Renal cortex interstitium (tissue), 11 donors: Measurements from ENCODE around the gene CSPG4. TPM values are rescaled to one million over a fixed set of nuclear protein-coding genes. Genes with fewer than 3 reads are reported as not detected.
"Not testable (repeated sequence)": the region's sequence is repeated elsewhere in the genome, so short reads cannot be mapped to it uniquely, and the experiment has no call there.

Source experiments
- DNase-seq, 11 donors: peaks; one replicate each; pipeline ENCODE4 v3.0.0-alpha.2; 2013; ENCODE audit warnings: low read depth in 9 of 11, low spot score in 4 of 11; ENCODE audit errors: extremely low read depth in 1 of 11
- polyA plus RNA-seq, 3 donors: library from polyadenylated mRNA; unstranded; fragments of 120-200 nt; gene quantifications; one replicate each; pipeline ENCODE4 v1.2.1, GENCODE V29; 2013; ENCODE audit not compliant: insufficient read length in 3 of 3

Gene CSPG4
- polyA plus RNA-seq, 3 donors, result 7.3 to 11.1 (median 7.5) TPM

GRCh38 chr15:75644376-75644775 is 68.3 kb downstream of the CSPG4 start:
- no peak for DNase-seq

GRCh38 chr15:75641603-75642002 is 71.0 kb downstream of the CSPG4 start:
- DNase-seq, result no peak

DNA sequence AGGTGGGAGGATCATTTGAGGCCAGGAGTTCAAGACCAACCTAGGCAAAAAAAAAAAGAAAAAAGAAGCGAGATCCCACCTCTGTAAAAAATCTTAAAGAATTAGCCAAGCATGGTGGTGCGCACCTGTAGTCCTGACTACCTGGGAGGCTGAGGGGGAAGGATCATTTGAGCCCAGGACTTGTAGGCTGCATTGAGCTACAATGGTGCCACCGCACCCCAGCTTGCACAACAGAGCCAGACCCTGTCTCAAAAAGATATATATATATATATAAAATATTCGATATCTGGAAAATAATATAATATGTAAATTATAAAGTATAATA is 71.5 kb downstream of the CSPG4 start:
- DNase-seq, result no peak

DNA sequence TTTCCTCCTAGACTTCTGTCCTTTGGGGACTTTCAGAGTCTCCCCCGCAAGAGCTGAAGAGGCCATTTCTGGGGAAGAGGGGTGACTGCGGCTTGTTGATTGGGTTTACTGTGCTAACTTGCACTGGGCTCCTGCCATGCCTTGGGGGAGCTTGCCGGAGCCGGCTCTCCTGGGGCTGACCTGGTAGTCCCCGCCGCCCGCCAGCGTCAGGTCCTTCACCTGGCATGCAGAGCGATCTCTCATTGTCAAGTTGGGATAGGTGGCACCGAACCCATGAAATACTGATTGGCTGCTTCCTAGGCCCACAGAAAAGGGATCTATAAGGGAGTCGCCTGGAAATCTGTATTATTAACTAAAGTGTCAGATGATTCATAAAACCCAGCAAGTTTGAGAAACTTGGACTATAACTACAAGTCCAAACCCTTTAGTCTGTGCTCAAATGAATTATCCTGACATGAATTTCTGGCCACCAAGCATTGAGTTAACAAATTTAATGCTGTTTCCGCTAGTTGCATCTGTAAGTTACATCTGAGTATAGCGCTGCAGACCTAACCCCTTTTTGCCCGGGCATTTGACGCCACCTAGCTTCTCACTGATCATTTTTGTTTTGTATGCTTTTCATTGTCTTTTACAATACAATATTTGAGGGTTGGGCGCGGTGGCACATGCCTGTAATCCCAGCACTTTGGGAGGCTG is 72.0 kb downstream of the CSPG4 start:
- peak in 1 of 11 donors; percentile 15 for DNase-seq

DNA sequence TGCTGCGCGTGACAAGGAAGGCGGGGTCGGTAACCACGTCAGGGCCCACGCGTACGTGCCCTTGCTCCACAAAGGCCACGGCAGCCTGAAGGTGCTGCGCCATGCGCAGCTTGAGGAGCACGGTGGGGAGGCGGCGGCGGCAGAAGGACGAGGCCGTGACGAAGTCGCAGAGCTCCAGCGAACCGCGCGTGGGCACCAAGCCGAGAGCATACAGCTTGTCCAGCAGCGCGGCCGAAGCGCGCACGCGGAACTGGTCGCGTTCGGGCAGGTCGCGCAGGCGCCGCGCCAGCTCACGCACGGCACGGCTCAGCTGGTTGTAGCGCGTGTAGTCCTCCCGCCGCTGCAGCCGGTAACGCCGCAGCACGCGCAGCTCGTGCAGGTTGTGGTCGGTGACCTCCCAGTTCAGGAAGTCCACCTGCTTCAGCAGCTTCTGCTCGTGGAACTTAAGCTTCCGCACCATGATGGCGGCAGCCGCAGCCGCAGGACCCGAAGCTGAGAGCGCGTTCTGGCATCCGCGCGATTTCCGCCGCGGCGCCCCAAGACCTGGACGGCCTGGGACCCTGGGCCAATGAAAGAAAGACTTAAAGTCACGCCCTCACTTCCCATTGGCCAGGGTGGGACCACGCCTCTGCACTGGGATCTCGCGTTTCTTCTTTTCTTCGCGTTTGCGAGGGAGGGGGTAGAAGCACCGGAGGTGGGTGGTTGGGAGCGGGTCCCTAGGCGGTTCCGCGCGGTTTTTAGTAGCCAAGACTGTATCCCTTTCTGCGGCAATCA is 72.8 kb downstream of the CSPG4 start, which contains the start of gene IMP3:
TSS of gene IMP3 (minus strand) at position 516 of the 774 bp plus-strand sequence. CDS start at position 460, 56 bp downstream.
- DNase-seq, result peak; percentile 87 to 98 (median 95)

DNA sequence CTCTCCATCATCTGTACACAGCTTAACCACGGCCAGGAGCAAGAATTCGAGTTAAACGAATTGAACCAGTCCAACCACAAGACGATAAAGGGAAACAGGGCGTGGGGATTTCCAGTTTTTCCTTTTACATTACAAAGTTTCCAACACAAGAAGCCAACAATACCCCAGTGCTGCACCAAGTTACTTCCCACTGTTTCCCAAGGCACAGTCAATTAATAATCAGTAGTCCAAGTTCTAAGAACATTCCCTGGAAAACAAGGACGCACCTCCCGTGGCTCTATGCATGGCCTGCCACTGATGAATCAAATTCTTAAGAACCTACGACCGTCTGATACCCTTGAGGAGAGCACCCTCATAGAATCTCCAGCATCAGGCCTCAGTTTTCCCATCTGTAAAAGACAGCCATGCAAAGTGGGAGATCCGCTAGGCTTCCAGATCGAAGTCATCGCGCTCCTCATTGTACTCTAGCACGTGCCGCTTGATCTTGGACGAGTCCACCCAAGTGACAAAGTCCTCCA is 73.4 kb downstream of the CSPG4 start:
- DNase-seq, result peak in 1 of 11 donors; percentile 46

GRCh38 chr15:75637245-75638009 is 75.2 kb downstream of the CSPG4 start:
- DNase-seq, result no peak

- no peak for DNase-seq
Observed at GRCh38 chr15:75636026-75636425, 76.6 kb downstream of the CSPG4 start.

- DNase-seq, result not testable (repeated sequence)
Observed at GRCh38 chr15:75633922-75634321, 78.7 kb downstream of the CSPG4 start.

GRCh38 chr15:75631935-75632334 is 80.7 kb downstream of the CSPG4 start:
- no peak for DNase-seq

- DNase-seq, result peak; percentile 87 to 95 (median 92)
Observed at GRCh38 chr15:75625542-75626347, 86.9 kb downstream of the CSPG4 start, which contains the start of gene SNUPN. Gene SNUPN, minus strand, starts transcription at chr15:75625725. Its CDS starts 4,674 bp downstream, at chr15:75621051.

Other genes with a start within 250 kb of the CSPG4 start
- gene PTPN9, start 133.5 kb downstream of the CSPG4 start, polyA plus RNA-seq, result 10 to 100 TPM; 40.2 to 48.3 (median 46.9) TPM
- 10 to 100 TPM; 24.3 to 29.4 (median 27.8) TPM for gene SNUPN, start 87.1 kb downstream of the CSPG4 start, polyA plus RNA-seq
- 10 to 100 TPM; 49.1 to 58.0 (median 54.3) TPM for gene IMP3, start 72.6 kb downstream of the CSPG4 start, polyA plus RNA-seq
- gene SNX33, start 64.9 kb downstream of the CSPG4 start, polyA plus RNA-seq, result 10 to 100 TPM; 18.0 to 21.8 (median 20.5) TPM
- gene UBE2Q2, start 130.6 kb upstream of the CSPG4 start, polyA plus RNA-seq, result 10 to 100 TPM; 45.6 to 54.0 (median 46.0) TPM
- 10 to 100 TPM; 44.0 to 51.2 (median 47.3) TPM for gene FBXO22, start 191.0 kb upstream of the CSPG4 start, polyA plus RNA-seq